Panc1 (cell line): ENCODE results near the gene LARP7.

Experiments
- POLR2AphosphoS5 ChIP-seq: IDR thresholded peaks from 2 replicates; pipeline ENCODE4 v1.6.1; 2012; ENCODE audit warnings: mild to moderate bottlenecking, low read depth, low read length, moderate library complexity
- SIN3A ChIP-seq: IDR thresholded peaks from 2 replicates; pipeline ENCODE4 v1.6.1; 2012; ENCODE audit warnings: low read depth, mild to moderate bottlenecking, low read length, moderate library complexity, borderline replicate concordance; ENCODE audit not compliant: insufficient read depth
- TCF7L2 ChIP-seq: IDR thresholded peaks from 2 replicates; pipeline ENCODE4 v1.6.1; 2011; ENCODE audit warnings: mild to moderate bottlenecking, low read depth, low read length, inconsistent platforms
- TF ChIP-seq, protein P1 (sequence below): fragments of 450-650 bp; IDR thresholded peaks from 2 replicates; pipeline ENCODE4 v1.5.1; 2017; ENCODE audit warnings: mild to moderate bottlenecking

DNA sequence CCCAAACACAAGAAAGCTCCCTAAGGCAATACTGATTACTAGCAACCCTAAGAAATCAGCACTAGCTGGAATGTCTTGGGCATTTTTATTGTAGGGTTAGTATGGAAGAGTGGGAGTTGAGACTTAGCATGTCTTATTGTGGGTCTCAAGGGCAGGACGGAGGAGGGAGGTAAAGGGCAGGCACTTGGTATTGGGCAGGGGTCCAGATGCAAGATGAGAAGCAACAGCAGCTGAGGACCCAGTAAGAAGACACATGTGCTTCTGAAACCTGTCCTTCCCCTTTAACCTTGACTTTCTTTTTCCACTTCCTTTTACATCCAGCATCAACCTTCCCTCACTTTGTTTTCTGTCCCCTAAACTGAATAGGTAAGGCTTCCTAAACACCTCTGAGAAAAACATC lies 37.4 kb downstream of the LARP7 start:
- TF ChIP-seq, protein P1, sequence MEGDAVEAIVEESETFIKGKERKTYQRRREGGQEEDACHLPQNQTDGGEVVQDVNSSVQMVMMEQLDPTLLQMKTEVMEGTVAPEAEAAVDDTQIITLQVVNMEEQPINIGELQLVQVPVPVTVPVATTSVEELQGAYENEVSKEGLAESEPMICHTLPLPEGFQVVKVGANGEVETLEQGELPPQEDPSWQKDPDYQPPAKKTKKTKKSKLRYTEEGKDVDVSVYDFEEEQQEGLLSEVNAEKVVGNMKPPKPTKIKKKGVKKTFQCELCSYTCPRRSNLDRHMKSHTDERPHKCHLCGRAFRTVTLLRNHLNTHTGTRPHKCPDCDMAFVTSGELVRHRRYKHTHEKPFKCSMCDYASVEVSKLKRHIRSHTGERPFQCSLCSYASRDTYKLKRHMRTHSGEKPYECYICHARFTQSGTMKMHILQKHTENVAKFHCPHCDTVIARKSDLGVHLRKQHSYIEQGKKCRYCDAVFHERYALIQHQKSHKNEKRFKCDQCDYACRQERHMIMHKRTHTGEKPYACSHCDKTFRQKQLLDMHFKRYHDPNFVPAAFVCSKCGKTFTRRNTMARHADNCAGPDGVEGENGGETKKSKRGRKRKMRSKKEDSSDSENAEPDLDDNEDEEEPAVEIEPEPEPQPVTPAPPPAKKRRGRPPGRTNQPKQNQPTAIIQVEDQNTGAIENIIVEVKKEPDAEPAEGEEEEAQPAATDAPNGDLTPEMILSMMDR, result no peak
- TF ChIP-seq POLR2AphosphoS5 (no peak), TCF7L2 (no peak), SIN3A (no peak)
